SK-N-SH treated with all-trans-retinoic acid at 6 μM for 48 hours (cell line): Measurements from ENCODE around the gene TEX101.

Experiments
- ATAC-seq: fragments of 200-7000 bp; cut with Tn5 transposase; 3 replicates; pipeline ENCODE4 v1.9.1; 2020; ENCODE audit warnings: mild to moderate bottlenecking, moderate library complexity
- ARNTL ChIP-seq: fragments of 450-650 bp; formaldehyde crosslinking; IDR thresholded peaks from 2 replicates; pipeline ENCODE4 v1.5.0; 2020; ENCODE audit warnings: low read depth, mild to moderate bottlenecking, moderate library complexity, borderline replicate concordance
- BACH2 ChIP-seq: fragments of 250-450 bp; sonication (Bioruptor Pico); IDR thresholded peaks from 2 replicates; pipeline ENCODE4 v1.9.0; 2021; ENCODE audit warnings: mild to moderate bottlenecking, borderline replicate concordance
- CSDC2 ChIP-seq: fragments of 250-450 bp; sonication (Bioruptor Pico); IDR thresholded peaks from 2 replicates; pipeline ENCODE4 v1.5.0; 2020; ENCODE audit warnings: mild to moderate bottlenecking, moderate library complexity
- ESRRG ChIP-seq: fragments of 250-450 bp; sonication (Bioruptor Pico); IDR thresholded peaks from 2 replicates; pipeline ENCODE4 v1.6.1; 2021; ENCODE audit warnings: mild to moderate bottlenecking
- GLIS3 ChIP-seq: fragments of 250-450 bp; sonication (Bioruptor Pico); IDR thresholded peaks from 2 replicates; pipeline ENCODE4 v1.5.0; 2020; ENCODE audit warnings: mild to moderate bottlenecking, moderate library complexity
- ISL1 ChIP-seq: fragments of 250-450 bp; sonication (Bioruptor Pico); IDR thresholded peaks from 2 replicates; pipeline ENCODE4 v2.1.2; 2022; ENCODE audit warnings: mild to moderate bottlenecking, moderate library complexity
- OSR1 ChIP-seq: fragments of 250-450 bp; sonication (Bioruptor Pico); IDR thresholded peaks from 2 replicates; pipeline ENCODE4 v1.8.0; 2022; ENCODE audit warnings: moderate library complexity, mild to moderate bottlenecking, inconsistent platforms
- PPARA ChIP-seq: fragments of 250-450 bp; sonication (Bioruptor Pico); IDR thresholded peaks from 2 replicates; pipeline ENCODE4 v1.5.0; 2020; ENCODE audit warnings: mild to moderate bottlenecking, borderline replicate concordance
- RARB ChIP-seq: fragments of 250-450 bp; sonication (Bioruptor Pico); IDR thresholded peaks from 2 replicates; pipeline ENCODE4 v1.8.0; 2021; ENCODE audit warnings: mild to moderate bottlenecking, moderate library complexity
- SNAI2 ChIP-seq: fragments of 250-450 bp; sonication (Bioruptor Pico); IDR thresholded peaks from 2 replicates; pipeline ENCODE4 v1.5.0; 2020; ENCODE audit warnings: mild to moderate bottlenecking, moderate library complexity
- TCF4 ChIP-seq: fragments of 250-450 bp; sonication (Bioruptor Pico); IDR thresholded peaks from 2 replicates; pipeline ENCODE4 v1.8.0; 2021; ENCODE audit warnings: mild to moderate bottlenecking, moderate library complexity, borderline replicate concordance
- TOX ChIP-seq: fragments of 250-450 bp; sonication (Bioruptor Pico); IDR thresholded peaks from 2 replicates; pipeline ENCODE4 v1.8.0; 2021; ENCODE audit warnings: mild to moderate bottlenecking, moderate library complexity, borderline replicate concordance
- ZC3H10 ChIP-seq: fragments of 250-450 bp; sonication (Bioruptor Pico); IDR thresholded peaks from 2 replicates; pipeline ENCODE4 v1.5.1; 2021; ENCODE audit warnings: mild to moderate bottlenecking, moderate library complexity
- ZNF565 ChIP-seq: fragments of 450-650 bp; formaldehyde crosslinking; conservative IDR thresholded peaks from 2 replicates; pipeline ENCODE4 v1.5.0; 2020; ENCODE audit warnings: low read depth, mild to moderate bottlenecking, moderate library complexity
- ZNF70 ChIP-seq: fragments of 450-650 bp; formaldehyde crosslinking; IDR thresholded peaks from 2 replicates; pipeline ENCODE4 v1.5.0; 2020; ENCODE audit warnings: mild to moderate bottlenecking, moderate library complexity
- ZNF8 ChIP-seq: fragments of 450-650 bp; formaldehyde crosslinking; IDR thresholded peaks from 2 replicates; pipeline ENCODE4 v1.5.0; 2020; ENCODE audit warnings: mild to moderate bottlenecking, moderate library complexity
- TF ChIP-seq, protein P1 (sequence below): fragments of 250-450 bp; sonication (Bioruptor Pico); IDR thresholded peaks from 2 replicates; pipeline ENCODE4 v1.8.0; 2021; ENCODE audit warnings: low read depth, mild to moderate bottlenecking, moderate library complexity, borderline replicate concordance
- TF ChIP-seq, protein P2 (sequence below): fragments of 250-450 bp; sonication (Bioruptor Pico); IDR thresholded peaks from 2 replicates; pipeline ENCODE4 v1.5.0; 2020; ENCODE audit warnings: mild to moderate bottlenecking, moderate library complexity
- TF ChIP-seq, protein P3 (sequence below): fragments of 250-450 bp; sonication (Bioruptor Pico); IDR thresholded peaks from 2 replicates; pipeline ENCODE4 v1.5.1; 2020; ENCODE audit warnings: low read depth, mild to moderate bottlenecking, moderate library complexity

TEX101 gene

DNA sequence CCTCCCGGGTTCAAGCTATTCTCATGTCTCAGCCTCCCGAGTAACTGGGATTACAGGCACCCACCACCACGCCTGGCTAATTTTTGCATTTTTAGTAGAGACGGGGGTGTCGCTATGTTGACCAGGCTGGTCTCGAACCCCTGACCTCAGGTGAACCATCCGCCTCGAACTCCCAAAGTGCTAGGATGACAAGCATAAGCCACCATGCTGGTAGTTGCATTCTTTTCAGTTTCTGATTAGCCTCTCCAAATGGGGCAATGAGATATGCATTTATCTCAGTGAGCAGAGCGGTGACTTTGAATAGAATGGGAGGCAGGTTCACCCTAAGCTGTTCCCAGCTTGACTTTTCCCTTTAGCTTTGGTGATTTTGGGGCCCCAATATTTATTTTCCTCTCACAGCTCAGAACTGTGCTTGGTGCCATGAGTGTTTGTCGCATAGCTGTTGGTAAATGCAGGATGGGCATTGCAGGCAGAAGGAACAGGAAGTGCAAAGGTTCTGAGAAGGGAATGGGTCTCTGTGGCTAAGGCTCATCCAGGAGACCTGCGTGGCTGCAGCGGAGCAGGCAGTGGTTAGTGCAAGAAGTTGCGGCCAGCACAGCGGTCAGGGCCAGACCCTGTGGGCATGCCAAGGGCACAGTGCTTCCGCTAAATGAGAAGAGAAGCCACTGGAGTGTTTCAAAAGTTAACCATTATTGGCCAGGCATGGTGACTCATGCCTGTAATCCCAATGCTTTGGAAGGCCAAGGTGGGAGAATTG is 30.0 kb downstream of the TEX101 start (continued):
- TF ChIP-seq ESRRG (CRISPR knock-in tag) = no peak
- no peak for TF ChIP-seq ZNF8 (CRISPR knock-in tag)
- TF ChIP-seq CSDC2 = no peak
- TF ChIP-seq, protein P1, sequence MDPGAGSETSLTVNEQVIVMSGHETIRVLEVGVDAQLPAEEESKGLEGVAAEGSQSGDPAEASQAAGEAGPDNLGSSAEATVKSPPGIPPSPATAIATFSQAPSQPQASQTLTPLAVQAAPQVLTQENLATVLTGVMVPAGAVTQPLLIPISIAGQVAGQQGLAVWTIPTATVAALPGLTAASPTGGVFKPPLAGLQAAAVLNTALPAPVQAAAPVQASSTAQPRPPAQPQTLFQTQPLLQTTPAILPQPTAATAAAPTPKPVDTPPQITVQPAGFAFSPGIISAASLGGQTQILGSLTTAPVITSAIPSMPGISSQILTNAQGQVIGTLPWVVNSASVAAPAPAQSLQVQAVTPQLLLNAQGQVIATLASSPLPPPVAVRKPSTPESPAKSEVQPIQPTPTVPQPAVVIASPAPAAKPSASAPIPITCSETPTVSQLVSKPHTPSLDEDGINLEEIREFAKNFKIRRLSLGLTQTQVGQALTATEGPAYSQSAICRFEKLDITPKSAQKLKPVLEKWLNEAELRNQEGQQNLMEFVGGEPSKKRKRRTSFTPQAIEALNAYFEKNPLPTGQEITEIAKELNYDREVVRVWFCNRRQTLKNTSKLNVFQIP (CRISPR knock-in tag) = no peak
- TF ChIP-seq RARB (CRISPR knock-in tag) = no peak
- no peak for TF ChIP-seq OSR1 (CRISPR knock-in tag)
- TF ChIP-seq ARNTL (CRISPR knock-in tag) = no peak
- TF ChIP-seq TCF4 (CRISPR knock-in tag) = no peak
- TF ChIP-seq BACH2 = no peak
- TF ChIP-seq ZNF70 (CRISPR knock-in tag) = no peak
- TF ChIP-seq ISL1 (CRISPR knock-in tag) = no peak
- TF ChIP-seq, all 23 proteins: peak for 0

DNA sequence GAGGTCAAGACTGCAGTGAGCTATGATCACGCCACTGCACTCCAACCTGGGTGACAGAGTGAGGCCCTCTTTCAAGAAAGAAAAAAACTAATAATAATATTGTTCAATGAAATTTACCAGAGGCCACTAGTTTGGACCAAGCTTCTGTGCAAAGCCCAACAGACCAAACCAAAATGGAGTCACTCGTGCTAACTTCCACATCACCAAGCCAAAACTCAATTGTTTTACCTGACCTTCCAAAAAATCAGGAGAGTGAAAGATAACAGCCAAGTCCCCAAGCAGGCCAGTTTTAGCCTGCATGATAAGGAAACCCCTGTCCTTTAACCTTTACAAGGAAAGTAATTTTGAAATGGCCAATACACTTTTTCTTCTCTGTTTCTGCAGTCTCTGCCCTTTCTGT is 30.7 kb downstream of the TEX101 start:
- TF ChIP-seq, protein P2, sequence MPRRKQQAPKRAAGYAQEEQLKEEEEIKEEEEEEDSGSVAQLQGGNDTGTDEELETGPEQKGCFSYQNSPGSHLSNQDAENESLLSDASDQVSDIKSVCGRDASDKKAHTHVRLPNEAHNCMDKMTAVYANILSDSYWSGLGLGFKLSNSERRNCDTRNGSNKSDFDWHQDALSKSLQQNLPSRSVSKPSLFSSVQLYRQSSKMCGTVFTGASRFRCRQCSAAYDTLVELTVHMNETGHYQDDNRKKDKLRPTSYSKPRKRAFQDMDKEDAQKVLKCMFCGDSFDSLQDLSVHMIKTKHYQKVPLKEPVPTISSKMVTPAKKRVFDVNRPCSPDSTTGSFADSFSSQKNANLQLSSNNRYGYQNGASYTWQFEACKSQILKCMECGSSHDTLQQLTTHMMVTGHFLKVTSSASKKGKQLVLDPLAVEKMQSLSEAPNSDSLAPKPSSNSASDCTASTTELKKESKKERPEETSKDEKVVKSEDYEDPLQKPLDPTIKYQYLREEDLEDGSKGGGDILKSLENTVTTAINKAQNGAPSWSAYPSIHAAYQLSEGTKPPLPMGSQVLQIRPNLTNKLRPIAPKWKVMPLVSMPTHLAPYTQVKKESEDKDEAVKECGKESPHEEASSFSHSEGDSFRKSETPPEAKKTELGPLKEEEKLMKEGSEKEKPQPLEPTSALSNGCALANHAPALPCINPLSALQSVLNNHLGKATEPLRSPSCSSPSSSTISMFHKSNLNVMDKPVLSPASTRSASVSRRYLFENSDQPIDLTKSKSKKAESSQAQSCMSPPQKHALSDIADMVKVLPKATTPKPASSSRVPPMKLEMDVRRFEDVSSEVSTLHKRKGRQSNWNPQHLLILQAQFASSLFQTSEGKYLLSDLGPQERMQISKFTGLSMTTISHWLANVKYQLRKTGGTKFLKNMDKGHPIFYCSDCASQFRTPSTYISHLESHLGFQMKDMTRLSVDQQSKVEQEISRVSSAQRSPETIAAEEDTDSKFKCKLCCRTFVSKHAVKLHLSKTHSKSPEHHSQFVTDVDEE (CRISPR knock-in tag) = no peak
- TF ChIP-seq ARNTL (CRISPR knock-in tag) (no peak), TCF4 (CRISPR knock-in tag) (no peak), ZC3H10 (CRISPR knock-in tag) (no peak), OSR1 (CRISPR knock-in tag) (no peak), ZNF70 (CRISPR knock-in tag) (no peak)
- no peak for ATAC-seq

DNA sequence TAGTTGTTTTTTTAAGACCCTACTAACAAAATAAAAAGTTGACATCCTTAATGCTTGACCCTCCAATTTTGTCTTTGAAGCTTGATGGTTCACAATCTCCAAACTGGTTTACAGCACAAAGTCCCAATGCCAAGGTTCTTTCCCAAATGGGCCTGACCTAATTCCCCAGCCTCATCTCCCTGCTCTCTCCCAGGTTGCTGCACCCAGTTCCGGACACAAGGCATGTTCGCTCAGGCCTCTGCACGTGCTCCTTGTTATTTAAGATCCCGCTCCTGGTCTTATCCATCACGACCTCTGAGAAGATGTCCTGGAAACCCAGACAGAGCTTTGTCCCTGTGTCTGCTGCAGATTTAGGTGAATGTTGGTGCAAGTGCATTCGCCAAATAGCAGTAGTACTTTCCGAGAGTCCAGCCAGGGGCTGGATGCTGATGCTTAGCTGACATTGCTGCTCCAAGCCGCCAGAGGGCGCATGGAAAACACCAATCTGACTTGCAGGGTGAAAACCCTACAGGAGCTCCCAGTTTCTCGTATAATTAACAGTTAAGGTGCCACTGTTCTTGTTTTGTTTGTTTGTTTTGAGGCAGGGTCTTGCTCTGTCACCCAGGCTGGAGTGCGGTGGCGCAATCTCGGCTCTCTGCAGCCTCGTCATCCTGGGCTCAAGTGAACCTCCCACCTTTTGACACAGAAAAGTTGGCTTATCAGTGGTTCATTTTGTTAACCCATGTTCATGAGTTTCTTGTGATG is 32.2 kb downstream of the TEX101 start:
- peak; percentile 93 for ATAC-seq
- TF ChIP-seq TOX (CRISPR knock-in tag) (no peak), BACH2 (no peak), ESRRG (CRISPR knock-in tag) (no peak), ISL1 (CRISPR knock-in tag) (no peak), GLIS3 (CRISPR knock-in tag) (no peak), ZNF8 (CRISPR knock-in tag) (no peak), PPARA (CRISPR knock-in tag) (no peak), CSDC2 (no peak), SNAI2 (no peak), ZNF565 (CRISPR knock-in tag) (no peak), ZNF70 (CRISPR knock-in tag) (no peak)
- TF ChIP-seq, protein P3, sequence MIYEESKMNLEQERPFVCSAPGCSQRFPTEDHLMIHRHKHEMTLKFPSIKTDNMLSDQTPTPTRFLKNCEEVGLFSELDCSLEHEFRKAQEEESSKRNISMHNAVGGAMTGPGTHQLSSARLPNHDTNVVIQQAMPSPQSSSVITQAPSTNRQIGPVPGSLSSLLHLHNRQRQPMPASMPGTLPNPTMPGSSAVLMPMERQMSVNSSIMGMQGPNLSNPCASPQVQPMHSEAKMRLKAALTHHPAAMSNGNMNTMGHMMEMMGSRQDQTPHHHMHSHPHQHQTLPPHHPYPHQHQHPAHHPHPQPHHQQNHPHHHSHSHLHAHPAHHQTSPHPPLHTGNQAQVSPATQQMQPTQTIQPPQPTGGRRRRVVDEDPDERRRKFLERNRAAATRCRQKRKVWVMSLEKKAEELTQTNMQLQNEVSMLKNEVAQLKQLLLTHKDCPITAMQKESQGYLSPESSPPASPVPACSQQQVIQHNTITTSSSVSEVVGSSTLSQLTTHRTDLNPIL (CRISPR knock-in tag) = no peak
- TF ChIP-seq, protein P1 (CRISPR knock-in tag) = no peak
- TF ChIP-seq, protein P2 (CRISPR knock-in tag) = no peak
- TF ChIP-seq, all 23 proteins: peak for 0
